HG03175 (cell line): ENCODE data around the gene MDK.

Source experiments
- ATAC-seq: cut with Tn5 transposase; IDR thresholded peaks from one replicate; pipeline ENCODE4 v1.9.1; 2021; ENCODE audit warnings: mild to moderate bottlenecking, moderate library complexity; ENCODE audit not compliant: unreplicated experiment

The MDK gene

DNA sequence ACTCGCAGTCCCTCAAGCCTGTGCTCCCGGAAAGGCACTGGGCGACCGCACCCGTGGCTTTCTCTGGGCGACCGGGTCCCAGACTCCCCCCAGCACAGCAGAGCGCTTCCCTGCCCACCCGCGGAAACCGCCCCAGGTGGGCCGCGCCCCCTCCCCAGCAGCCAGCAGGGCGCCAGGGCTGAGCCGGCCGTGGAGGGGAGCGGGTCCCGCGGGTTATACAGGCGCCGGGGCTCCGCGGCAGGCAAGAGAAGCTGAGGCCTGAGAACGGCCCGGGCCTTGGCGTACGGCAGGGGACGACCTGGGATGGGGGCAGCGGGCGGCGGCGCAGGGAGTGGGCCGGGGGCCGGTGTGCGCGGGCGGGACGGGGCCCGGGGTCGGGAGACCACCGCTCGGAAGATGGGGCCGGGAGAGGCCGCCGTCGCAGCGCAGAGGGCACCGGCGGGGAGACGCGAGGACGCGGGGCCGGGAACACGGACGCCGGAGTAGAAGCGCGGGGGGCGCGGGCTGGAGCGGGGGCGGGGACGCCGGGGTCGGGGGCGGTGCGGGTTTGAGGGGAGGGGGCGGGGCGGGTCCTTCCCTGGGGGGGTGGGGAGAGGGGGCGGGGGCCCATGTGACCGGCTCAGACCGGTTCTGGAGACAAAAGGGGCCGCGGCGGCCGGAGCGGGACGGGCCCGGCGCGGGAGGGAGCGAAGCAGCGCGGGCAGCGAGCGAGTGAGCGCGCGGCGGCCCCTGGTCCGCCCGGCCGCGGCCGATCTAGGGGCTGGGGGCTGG lies at the start of gene MDK:
Gene MDK (plus strand): TSS at position 622 of the 771 bp plus-strand sequence. CDS start 389 bp downstream, outside the sequence.
- ATAC-seq, result no peak

DNA sequence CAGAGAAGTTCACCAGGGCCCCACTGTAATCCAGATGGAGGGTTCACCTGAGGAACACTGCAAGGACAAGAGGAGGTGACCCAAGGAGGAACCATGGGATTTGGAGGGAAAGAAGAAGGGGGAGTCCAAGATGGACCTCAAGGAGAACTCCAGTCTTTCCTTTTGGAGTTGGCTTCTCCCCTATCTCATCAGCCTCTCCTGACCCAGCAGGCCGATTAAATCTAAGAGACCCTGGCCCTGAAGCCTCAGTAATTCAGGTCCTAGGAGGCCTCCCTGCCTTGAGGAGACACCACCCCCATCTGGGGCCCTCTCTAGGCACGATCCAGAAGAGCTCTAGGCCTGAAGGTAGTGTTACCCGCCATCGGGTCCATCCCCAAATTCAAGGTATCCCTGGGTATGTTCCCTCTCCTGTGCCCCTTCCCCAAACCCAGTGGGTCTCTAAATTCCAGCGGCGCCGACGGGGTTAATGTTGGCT lies 49.3 kb upstream of the MDK start:
- no peak for ATAC-seq

- no peak for ATAC-seq
Measured at GRCh38 chr11:46332568-46333393, 48.7 kb upstream of the MDK start.

- no peak for ATAC-seq
Measured at GRCh38 chr11:46333394-46333947, 48.0 kb upstream of the MDK start.

GRCh38 chr11:46334211-46334610 lies 47.3 kb upstream of the MDK start:
- no peak for ATAC-seq

- ATAC-seq, result no peak
Measured at GRCh38 chr11:46335271-46335670, 46.2 kb upstream of the MDK start.

- ATAC-seq, result no peak
Measured at GRCh38 chr11:46335890-46336562, 45.4 kb upstream of the MDK start.

DNA sequence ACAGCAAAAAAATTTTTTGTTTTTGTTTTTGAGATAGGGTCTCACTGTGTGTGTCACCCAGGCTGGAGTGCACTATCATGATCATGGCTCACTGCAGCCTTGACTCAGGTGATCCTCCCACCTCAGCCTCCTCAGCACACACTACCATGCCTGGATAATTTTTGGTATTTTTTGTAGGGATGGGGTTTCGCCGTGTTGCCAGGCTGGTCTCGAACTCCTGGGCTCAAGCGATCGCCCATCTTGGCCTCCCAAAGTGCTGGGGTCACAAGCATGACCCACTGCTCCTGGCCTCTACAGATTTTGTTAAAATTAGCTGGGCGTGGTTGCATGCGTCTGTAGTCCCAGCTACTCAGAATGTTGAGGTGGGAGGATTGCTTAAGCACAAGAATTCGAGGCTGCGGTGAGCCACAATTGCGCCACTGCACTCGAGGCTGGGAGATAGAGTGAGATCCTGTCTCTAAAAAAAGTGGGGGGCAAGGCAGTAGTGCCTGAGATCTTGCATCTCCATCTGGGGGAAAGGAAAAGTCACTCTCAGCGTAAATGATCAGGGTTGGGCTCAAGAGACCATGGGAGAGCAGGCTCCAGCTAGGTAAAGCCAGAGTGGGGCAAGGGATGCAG lies 44.8 kb upstream of the MDK start:
- no peak for ATAC-seq

- no peak for ATAC-seq
Measured at GRCh38 chr11:46337626-46338345, 43.7 kb upstream of the MDK start.

- ATAC-seq, result no peak
Measured at GRCh38 chr11:46338636-46338987, 42.9 kb upstream of the MDK start.

DNA sequence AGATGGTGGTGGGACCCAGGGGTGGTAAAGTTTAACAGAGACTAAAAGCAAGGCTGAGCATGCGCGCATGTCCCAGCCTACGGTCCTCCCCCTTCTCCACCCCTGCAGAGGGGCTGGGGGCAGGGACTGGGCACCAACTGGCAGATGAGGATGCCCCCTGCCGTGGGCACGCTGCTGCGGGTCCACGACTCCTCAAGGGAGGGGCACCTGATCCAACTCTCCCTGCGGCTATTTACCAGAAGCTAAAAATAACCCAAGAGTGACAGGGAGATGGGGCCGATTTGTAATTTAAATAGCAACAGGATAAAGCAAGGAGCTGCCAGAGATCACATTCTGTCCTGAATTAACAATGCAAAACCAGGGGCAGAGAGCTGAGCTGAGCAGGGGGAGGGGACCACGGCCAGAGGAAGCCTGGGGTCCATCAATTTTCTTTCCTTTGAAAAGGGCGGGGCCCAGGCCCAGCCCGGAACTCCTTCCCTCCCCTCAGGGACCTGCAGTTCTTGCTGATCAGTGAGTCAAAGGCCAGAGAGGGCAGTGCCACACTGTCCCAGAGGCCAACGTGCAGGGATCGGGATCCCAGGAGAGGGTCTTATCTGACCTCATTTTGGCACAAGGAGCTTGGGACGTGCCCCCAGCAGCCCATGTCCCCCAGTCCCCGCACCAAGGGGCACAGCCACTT lies 42.3 kb upstream of the MDK start:
- no peak for ATAC-seq

DNA sequence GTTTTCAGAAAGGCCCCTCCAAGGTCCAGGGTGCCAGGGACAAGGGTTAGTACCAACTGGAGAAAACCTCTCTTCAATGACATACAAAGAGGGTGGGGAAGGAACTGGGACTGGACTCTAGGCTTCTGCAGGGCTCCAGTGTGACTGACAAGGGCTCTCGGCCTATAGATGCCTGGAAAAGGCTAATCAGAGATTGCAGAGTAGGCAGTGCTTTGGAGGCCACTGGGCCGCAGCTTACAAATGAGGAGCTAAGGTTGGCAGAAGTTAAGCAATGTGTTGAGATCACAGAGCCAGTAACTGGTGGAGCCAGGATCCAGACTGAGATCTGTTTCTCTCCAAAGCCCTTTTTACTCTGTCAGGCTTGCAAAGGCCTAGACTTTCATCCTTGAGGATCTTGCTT lies 41.7 kb upstream of the MDK start:
- ATAC-seq, result no peak

DNA sequence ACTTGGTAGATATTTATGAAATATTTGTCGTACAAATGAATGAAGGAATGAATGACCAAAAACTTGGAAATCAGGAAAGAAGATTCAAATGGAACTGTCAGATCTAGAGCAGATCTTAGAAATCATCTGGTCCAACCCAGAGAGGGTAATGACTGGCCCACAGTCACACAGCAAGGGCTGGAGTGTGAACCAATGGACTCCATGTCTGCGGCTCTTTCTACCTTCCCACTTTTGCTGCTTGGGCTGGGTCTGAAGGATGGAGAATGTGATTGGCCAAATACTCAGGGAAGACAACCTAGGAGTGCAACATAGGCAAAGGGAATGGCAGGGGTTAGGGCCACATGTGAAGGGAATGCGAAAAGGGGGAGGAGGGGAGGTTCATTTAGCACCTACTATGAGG lies 40.0 kb upstream of the MDK start:
- ATAC-seq, result no peak

DNA sequence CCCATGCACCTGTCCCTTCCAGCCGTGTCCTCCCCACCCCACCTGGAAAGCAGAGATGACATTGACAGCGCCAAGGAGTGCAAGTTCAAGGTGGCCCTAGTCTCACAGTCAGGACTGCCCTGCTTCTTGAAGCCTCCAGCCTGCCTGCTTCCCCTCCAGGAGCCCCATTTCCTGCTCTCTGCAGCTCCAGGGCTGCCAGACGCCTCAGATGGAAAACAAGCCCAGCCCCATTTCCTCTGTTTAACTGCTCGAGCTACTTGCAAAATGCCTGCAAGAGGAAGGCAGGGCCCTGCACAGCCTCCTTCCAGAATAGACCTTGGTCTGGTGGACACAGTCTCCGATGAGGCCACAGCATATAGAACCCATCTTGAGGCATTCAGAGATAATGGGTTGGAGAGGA lies 39.2 kb upstream of the MDK start:
- ATAC-seq, result no peak

- no peak for ATAC-seq
Measured at GRCh38 chr11:46343520-46343919, 37.9 kb upstream of the MDK start.

- ATAC-seq, result no peak
Measured at GRCh38 chr11:46345131-46345597, 36.3 kb upstream of the MDK start.

DNA sequence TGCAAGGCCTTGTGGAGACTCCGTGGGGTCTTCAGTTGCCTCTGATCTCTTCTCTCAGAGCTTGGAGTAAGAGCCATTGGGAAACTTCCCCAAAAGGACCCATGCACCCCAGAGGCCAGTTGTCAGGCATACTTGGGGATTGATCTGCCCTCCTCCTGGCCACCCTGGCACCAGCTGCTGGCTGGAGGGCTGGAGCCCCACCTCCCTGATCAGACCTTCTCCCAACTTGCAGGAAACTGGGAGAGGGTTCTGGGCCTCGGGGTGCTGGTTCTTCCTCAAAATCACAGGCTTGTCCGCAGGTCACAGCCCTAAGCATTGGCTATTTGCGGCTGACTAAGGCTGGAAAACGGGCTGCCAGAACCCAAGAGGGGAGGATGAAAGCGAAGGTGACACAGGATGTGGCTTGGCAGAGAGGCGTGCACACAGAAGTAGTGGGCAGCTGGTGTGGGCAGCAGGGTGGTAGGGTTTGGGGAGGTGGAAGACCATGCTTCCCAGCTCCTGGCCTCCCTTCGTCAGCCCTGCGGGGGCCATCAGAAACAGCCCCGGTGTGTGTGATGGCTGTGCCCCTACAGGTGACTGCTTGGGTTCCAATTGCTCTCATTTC lies 35.5 kb upstream of the MDK start:
- ATAC-seq, result no peak

DNA sequence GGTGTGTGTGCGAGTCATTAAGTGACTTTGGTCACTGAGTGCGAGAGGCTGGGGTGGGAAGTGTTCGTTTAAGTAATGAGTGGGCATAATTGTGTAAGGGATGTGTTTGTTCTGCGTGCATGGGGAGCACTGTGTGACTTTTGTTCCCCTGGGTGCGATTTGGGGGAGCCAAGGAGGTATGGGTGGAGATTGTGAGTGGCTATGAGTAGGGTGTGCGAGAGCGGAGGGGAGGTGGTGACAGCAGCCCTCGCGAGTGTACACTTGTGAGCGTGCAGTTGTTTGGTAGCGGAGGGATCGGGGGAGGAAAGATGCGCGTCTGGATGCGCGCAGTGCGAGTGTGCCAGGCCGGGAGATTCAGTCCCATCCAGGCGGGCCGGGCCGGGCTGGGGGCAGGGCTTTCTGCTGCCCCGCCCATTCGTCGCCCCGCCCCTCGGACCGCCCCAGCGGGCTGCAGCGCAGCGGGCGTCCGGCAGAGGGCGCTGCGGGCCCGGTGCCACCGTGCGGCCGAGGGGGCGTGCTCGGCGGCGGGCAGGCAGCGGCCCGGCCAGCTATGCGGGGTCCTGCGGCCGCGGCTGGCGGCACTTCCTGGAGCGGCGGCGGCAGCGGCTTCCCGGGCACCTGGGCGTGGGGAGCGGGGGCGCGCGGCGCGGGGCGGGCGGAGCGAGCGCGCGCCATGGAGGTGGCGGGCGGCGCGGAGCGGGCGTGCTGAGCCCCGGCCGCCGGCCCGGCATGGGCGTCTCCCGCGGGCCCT lies 34.4 kb upstream of the MDK start, which contains the start of gene DGKZ:
Gene DGKZ (plus strand): TSS at position 578 of the 751 bp plus-strand sequence. CDS start 197 bp downstream, outside the sequence.
- peak; percentile 66 for ATAC-seq
